HG02970 (cell line): ENCODE measurements around the gene EPN2.
"Not testable (repeated sequence)": the region's sequence is repeated elsewhere in the genome, so short reads cannot be mapped to it uniquely, and the experiment has no call there.

Experiments used
- ATAC-seq: cut with Tn5 transposase; IDR thresholded peaks from one replicate; pipeline ENCODE4 v1.9.1; 2021; ENCODE audit warnings: mild to moderate bottlenecking, moderate library complexity, moderate number of reproducible peaks; ENCODE audit not compliant: unreplicated experiment, low FRiP score

The EPN2 gene

GRCh38 chr17:19264268-19264667 is 27.1 kb downstream of the EPN2 start:
- ATAC-seq: no peak

DNA sequence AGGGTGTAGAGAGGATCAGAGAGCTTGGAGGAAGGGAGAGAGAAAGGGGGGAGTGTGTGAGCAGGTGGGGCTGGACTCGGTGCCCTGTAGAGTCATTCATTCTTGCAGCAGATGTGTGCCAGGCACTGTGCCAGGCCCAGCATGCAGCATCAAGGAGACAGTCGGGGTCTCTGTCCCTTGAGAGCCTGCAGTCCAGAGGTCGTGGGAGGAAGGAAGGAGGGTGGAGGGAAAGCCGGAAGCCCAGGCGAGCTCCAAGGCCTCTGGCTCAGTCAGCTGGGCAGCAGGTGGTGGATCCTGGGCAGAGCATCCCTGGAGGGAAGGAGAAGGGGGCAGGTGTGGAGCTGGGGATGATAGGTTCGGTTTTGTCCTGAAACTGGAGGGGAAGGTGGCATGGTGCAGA is 27.5 kb downstream of the EPN2 start:
- ATAC-seq: no peak

- no peak for ATAC-seq
These were observed 28.6 kb downstream of the EPN2 start for GRCh38 chr17:19265755-19266154.

- ATAC-seq: no peak
These were observed 31.4 kb downstream of the EPN2 start for GRCh38 chr17:19268611-19269010.

DNA sequence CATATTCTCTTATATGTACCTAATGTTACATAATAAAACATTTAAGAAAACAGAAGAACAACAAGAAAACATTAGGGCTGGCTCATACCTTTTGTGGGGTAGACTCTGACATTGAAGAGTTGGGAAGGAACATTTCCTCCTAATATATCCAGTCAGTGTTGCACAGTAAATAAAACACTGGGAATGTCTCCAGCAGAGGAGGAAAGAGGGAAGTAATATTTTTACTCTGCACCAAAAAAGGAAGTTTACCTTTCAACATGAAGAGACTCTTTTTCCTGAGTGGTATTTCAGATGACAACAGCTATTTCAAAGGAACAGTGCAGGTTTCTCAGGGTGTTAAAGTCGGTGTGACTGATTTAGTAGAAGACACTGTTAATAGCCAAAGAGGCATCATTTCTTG is 31.9 kb downstream of the EPN2 start:
- no peak for ATAC-seq

DNA sequence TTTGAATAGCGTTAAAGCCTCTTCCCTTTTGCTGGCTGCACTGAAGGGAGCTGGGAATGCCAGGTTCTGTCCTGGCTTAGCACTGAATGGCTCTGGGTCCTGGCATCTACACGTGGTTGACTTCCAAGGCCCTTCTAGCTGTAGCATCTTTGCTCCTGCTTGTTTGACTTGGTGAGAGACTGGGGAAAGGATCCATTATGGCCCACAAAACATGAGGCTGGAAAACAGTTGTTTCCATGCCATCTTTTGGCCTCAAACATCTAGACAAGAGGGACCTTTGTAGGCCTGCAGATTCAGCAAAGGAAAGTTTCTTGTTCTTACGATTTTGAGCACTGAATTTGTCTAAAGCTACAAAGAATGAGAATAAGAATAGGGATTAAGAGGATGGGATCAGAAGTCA is 32.5 kb downstream of the EPN2 start:
- no peak for ATAC-seq

DNA sequence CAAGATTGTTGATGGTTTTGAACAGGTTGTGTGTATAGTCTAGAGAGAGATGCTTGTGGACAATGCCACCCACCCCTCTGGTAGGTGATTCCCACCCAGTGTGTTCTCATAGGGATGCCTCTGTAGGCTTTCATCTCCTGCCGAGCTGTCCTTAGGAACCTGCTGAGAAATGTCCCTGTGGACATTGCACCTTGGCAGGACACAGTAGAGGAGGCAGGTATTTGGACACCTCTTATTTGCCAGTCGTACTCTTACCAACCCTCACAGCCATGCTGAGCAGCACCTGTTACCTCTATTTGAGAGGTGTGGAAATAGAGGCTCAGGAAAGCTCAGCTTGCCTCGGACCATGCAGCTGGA is 33.2 kb downstream of the EPN2 start:
- no peak for ATAC-seq

GRCh38 chr17:19270704-19271611 is 33.8 kb downstream of the EPN2 start:
- no peak for ATAC-seq

GRCh38 chr17:19271780-19272357 is 34.7 kb downstream of the EPN2 start:
- ATAC-seq: no peak

DNA sequence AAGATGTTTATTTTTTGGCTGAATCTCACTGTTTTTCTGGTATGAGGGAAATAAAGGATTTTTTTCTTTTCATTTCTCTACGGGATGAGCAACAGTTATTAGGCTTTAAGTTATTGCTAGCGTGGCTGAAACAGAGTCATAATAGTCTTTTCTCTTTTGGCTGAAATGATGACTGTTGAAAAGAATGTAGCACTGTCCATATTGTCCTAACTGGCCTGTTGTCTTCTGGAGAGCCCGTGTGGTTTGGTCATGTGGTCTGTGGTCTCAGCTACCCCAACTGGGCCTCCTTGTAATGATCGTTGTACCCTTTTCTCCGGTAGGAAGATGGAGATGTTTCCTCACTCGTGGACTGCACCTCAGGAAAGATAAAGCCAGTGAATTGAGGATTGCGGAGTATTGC is 36.6 kb downstream of the EPN2 start:
- ATAC-seq: no peak

GRCh38 chr17:19274893-19275292 is 37.7 kb downstream of the EPN2 start:
- ATAC-seq: no peak

GRCh38 chr17:19275457-19276127 is 38.4 kb downstream of the EPN2 start:
- no peak for ATAC-seq

- not testable (repeated sequence) for ATAC-seq
These were observed 41.1 kb downstream of the EPN2 start for GRCh38 chr17:19278284-19278683.

DNA sequence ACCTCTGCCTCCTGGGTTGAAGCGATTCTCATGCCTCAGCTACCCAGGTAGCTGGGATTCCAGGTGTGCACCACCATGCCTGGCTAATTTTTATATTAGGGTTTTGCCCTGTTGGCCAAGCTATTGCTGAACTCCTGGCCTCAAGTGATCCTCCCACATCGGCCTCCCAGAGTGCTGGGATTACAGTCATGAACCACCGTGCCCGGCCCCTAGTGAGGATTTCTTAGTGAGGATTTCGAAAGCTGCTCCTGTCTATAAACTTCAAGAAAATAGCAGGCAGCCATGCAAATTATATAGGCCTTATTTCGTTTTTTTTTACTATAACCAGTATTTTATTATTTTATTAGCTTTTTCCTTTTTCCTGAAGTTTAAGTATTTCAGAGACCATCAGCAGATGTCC is 41.6 kb downstream of the EPN2 start:
- no peak for ATAC-seq

GRCh38 chr17:19281161-19281560 is 44.0 kb downstream of the EPN2 start:
- ATAC-seq: no peak

DNA sequence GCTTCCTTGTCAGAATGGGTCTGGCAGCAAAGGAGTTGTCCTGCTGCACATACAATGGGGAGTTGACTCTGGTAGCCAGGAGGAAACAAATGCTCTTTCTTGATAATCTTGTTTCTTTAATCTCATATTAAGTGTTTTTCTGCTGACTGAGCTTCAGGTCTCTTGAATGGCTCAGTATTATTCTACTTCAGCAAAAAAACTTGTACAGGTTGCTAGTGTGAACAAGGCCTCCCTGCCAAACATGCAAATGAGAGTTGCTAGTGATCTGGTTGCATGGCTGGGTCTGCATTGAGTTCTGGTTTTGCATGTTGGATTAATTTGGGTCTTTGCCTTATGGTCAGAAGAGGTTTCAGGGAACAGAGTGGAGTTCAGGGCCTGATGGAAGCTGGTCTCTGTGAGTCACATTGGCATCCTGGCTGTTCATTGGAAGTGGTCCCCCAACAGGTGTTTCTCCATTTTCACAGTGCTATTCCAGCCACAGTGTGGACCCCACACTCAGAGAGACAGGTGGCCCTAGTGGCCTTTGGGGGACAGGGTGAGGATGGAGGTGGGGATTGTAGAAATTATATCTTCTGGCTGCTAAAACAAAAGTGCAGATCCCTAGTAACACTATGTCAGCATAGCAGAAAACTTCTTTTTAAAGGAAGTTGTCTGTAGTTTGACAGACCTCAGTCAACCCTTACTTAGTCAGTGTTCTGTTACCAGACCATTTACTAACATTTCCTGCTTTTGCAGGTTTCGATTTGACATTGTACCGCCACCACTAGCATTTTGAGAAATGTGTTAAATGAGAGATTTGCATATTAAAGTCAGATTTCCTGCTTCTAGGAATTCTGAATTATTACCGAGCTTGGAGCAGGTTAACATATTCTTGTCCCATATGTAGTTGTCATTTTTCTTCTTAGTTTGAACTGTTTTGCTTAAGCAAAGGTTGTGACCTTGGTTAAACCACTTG is 47.1 kb downstream of the EPN2 start:
- ATAC-seq: no peak

DNA sequence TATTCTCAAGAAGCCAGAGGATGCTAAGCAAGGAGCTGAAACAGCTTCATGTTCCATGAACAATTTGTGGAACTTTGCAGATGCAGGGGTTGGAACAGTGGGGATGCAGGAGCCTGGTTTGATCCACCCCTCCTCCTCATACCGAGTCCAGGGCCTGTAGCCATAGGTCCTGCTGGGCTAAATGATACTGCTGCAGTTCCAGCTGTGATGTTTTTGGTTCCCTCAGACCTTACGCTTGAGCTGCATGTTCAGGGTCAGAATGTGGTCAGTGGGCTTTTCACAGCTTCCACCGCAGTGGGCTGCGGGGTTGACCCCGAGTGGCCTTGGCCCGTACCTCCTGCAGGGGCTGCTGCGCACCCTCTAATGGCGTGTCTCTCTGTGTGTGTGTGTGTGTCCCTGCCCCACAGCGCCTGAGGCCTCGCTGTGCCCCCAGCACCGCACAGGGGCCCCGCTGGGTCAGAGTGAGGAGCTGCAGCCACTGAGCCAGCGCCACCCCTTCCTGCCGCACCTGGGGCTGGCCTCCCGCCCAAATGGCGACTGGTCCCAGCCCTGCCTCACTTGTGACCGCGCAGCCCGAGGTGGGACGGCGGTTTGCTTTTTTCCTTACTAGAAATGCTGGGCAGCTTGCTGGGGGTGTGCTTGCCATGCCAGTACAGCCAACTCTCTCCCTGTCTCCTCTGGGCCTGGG is 48.2 kb downstream of the EPN2 start:
- no peak for ATAC-seq

DNA sequence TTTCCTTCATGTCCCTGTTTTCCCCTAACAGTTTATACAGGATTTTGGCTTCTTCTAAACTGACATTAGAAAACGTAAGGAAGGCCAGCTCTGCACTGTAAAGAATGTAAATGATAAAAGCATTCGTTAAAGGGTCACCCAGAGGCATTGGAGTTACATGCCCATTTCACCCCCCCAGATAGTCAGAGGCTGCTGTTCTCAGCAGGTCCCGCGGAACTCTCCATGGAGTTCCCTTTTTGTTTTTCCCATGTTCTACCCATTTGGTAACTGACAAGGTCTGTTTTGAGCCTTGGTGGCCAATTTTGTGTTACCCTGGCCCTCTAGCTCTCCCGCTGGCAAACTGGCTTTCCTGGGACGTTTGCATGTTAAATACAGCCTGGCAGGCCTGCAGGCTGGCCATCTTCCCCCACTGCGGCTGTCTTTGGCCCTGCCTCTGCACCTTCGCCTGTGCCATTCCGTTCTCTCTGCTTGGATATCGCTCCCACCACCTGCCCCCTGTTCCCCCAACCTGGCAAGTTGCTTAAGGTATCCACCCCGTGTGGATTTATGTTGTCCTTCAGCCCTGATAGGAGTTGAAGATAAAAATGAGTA is 49.7 kb downstream of the EPN2 start:
- ATAC-seq: no peak

DNA sequence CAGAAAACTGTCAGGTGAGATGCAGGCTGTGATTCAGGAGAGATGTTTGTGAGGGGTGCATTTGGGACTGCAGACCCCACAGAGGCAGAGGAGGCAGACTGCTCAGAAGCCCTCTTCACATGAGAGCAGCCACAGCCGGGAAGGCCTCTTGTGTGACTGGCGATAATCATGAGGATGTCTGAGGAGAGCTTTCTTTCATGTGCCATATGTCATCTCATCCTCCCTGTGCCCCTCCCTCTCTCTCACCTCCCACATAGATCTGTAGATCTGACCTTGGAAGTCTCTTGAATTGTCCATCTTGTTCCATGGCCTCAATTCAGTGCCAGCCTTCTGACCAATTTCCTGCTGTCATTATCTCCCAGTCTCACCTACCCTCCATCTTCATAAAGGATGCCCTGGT is 50.5 kb downstream of the EPN2 start:
- no peak for ATAC-seq

GRCh38 chr17:19288453-19288852 is 51.3 kb downstream of the EPN2 start:
- ATAC-seq: no peak
